Spleen (tissue), 11 donors: ENCODE data around the gene CDH13. TPM values are rescaled to one million over a fixed set of nuclear protein-coding genes. Genes with fewer than 3 reads are reported as not detected.

ENCODE experiments used
- DNase-seq: peaks from one replicate; pipeline ENCODE4 v3.0.0-alpha.2; 2020
- H3K27ac ChIP-seq, 8 donors: fragments of 200-600 bp; sonication (generic) in 7 of 8; 1 replicate in 4 of 8; 2 replicates in 4 of 8; pipeline versions ENCODE4 v1.5.0 to v1.8.0; 2016 to 2021; ENCODE audit warnings: inconsistent platforms in 4 of 8, mild to moderate bottlenecking in 4 of 8, moderate library complexity in 1 of 8
- H3K27me3 ChIP-seq, 7 donors: fragments of 200-600 bp; sonication (generic) in 6 of 7; replicated peaks in 1 of 7; 1 replicate in 4 of 7; 2 replicates in 3 of 7; pipeline versions ENCODE4 v1.5.0 to v1.8.0; 2016 to 2021; ENCODE audit warnings: inconsistent platforms in 3 of 7, mild to moderate bottlenecking in 1 of 7
- H3K36me3 ChIP-seq, 6 donors: fragments of 200-600 bp; sonication (generic) in 5 of 6; 1 replicate in 4 of 6; 2 replicates in 2 of 6; pipeline versions ENCODE4 v1.5.0 to v1.8.0; 2016 to 2021; ENCODE audit warnings: inconsistent platforms in 2 of 6
- H3K4me1 ChIP-seq, 6 donors: fragments of 200-600 bp; sonication (generic) in 5 of 6; 1 replicate in 3 of 6; 2 replicates in 3 of 6; pipeline versions ENCODE4 v1.5.0 to v1.8.0; 2016 to 2021; ENCODE audit warnings: inconsistent platforms in 3 of 6
- H3K4me3 ChIP-seq, 8 donors: fragments of 200-600 bp; sonication (generic) in 7 of 8; 1 replicate in 4 of 8; 2 replicates in 4 of 8; pipeline versions ENCODE4 v1.5.0 to v1.8.0; 2016 to 2021; ENCODE audit warnings: inconsistent platforms in 4 of 8, mild to moderate bottlenecking in 4 of 8, moderate library complexity in 2 of 8
- H3K9me3 ChIP-seq, 8 donors: fragments of 200-600 bp; sonication (generic) in 7 of 8; 1 replicate in 4 of 8; 2 replicates in 4 of 8; pipeline versions ENCODE4 v1.5.0 to v1.8.0; 2016 to 2021; ENCODE audit warnings: inconsistent platforms in 4 of 8
- CTCF ChIP-seq, 11 experiments: fragments of 200-600 bp in 7 of 11; fragments of 450-650 bp in 4 of 11; sonication (generic) in 4 of 11; IDR thresholded peaks in 8 of 11; conservative IDR thresholded peaks in 3 of 11; 1 replicate in 7 of 11; 2 replicates in 4 of 11; pipeline versions ENCODE4 v1.4.0 to v1.8.0; 2016 to 2021; ENCODE audit warnings: antibody characterized with exemption in 11 of 11, inconsistent platforms in 4 of 11, mild to moderate bottlenecking in 1 of 11
- POLR2A ChIP-seq, 3 donors: fragments of 450-650 bp; IDR thresholded peaks; one replicate each; pipeline ENCODE4 v1.5.1; 2017; ENCODE audit warnings: antibody characterized with exemption in 3 of 3, mild to moderate bottlenecking in 1 of 3
- POLR2AphosphoS5 ChIP-seq, 3 donors: sonication (generic); formaldehyde crosslinking; IDR thresholded peaks; one replicate each; pipeline ENCODE4 v1.5.1; 2017; ENCODE audit warnings: antibody characterized with exemption in 3 of 3
- WGBS, 5 donors: extraction: QIAGEN DNeasy Blood & Tissue Kit in 3 of 5; methylation state at CpG; one replicate each; pipeline versions ENCODE4 v1.1.5 to v1.1.7; 2013 to 2018; 5-methylcytosine and 5-hydroxymethylcytosine counted together
- intact Hi-C: fragments of 100-400 bp; cut with DNase I; formaldehyde crosslinking; loops from one replicate; pipeline ENCODE4 v1.15.0; 2023; ENCODE audit warnings: low total_unique reads
- polyA plus RNA-seq, 3 donors: library from polyadenylated mRNA; stranded (reverse); fragments of 200-250 nt; gene quantifications; one replicate each; pipeline ENCODE4 v1.2.1, GENCODE V29; 2013
- total RNA-seq, 7 donors: library from RNA; depleted of rRNA in 3 of 7; stranded (reverse); fragments of >200 nt in 3 of 7; fragmentation: NEBNext Ultra II Directional in 4 of 7; extraction: Animal tissue kit (Norgen Biotek cat#: 25700) in 4 of 7; gene quantifications; one replicate each; pipeline versions ENCODE4 v1.1.0 to v1.2.1, GENCODE V29; 2016 to 2021
- donor health status: healthy with polysubstance abuse.
- donor health status: DM: no; HTN: no; CAD: no; lungs with moderate emphysema.
- donor health status: DM: no; HTN: no; CAD: no.
- donor health status: Bipolar disorder and iron deficiency.
- donor health status: healthy.
- donor health status: DM: no; HTN: no; CAD: no.
- donor health status: DM: yes; HTN: yes; CAD: no.

Gene CDH13
- total and polyA plus RNA-seq, 10 donors, result 0.13 to 4.6 (median 1.1) TPM

- no peaks in the 10 kb centered on the region for H3K36me3 ChIP-seq
- H3K4me3 ChIP-seq, result no peak overlapping the region
- no peaks in the 10 kb centered on the region for H3K9me3 ChIP-seq
- H3K27me3 ChIP-seq, result no peaks in the 10 kb centered on the region
- no peak overlapping the region for H3K27ac ChIP-seq
- peaks cover 0 to 8% (median 5%) of the 10 kb centered on the region in 6 donors for H3K4me1 ChIP-seq
- intact Hi-C loops, result no loop called here
- TF ChIP-seq CTCF (IDR thresholded peaks at IDR 0.05 in 8 of 11, conservative IDR thresholded peaks at IDR 0.05 in 3 of 11), result no peak
- no peak for TF ChIP-seq POLR2A (IDR thresholded peaks at IDR 0.05)
- TF ChIP-seq POLR2AphosphoS5 (IDR thresholded peaks at IDR 0.05), result no peak
- WGBS, 5 donors, result 90 to 94% (median 92%) methylated on average over 26 to 33 of the region's 33 CpGs
- no peak for DNase-seq
These were observed 1203.5 kb downstream of the CDH13 start for GRCh38 chr16:83830091-83830768.

- intact Hi-C loops, result no loop called here
- DNase-seq, result peak; percentile 23
- Histone ChIP-seq H3K36me3 (no peaks in the 10 kb centered on the region), H3K4me3 (no peak overlapping the region), H3K4me1 (peaks cover 0 to 10% (median 5%) of the 10 kb centered on the region in 6 donors), H3K27me3 (no peaks in the 10 kb centered on the region), H3K9me3 (no peaks in the 10 kb centered on the region), H3K27ac (no peak overlapping the region)
- TF ChIP-seq CTCF (IDR thresholded peaks at IDR 0.05 in 8 of 11, conservative IDR thresholded peaks at IDR 0.05 in 3 of 11) (no peak), POLR2AphosphoS5 (IDR thresholded peaks at IDR 0.05) (no peak), POLR2A (IDR thresholded peaks at IDR 0.05) (no peak)
- 79 to 87% (median 84%) methylated on average over 13 of the region's 13 CpGs for WGBS, 5 donors
These were observed 1204.1 kb downstream of the CDH13 start for GRCh38 chr16:83830769-83831455.

- intact Hi-C loops, result no loop called here
These were observed 1204.8 kb downstream of the CDH13 start for GRCh38 chr16:83831456-83831987.

More at GRCh38 chr16:83831456-83831987, 1204.8 kb downstream of the CDH13 start:
- Histone ChIP-seq H3K4me3 (no peak overlapping the region), H3K9me3 (no peaks in the 10 kb centered on the region), H3K36me3 (no peaks in the 10 kb centered on the region), H3K27me3 (no peaks in the 10 kb centered on the region), H3K4me1 (peaks cover 0 to 10% (median 6%) of the 10 kb centered on the region in 6 donors), H3K27ac (no peak overlapping the region)
- 65 to 82% (median 69%) methylated on average over 5 of the region's 5 CpGs for WGBS, 5 donors
- no peak for DNase-seq
- TF ChIP-seq POLR2AphosphoS5 (IDR thresholded peaks at IDR 0.05), result no peak
- no peak for TF ChIP-seq POLR2A (IDR thresholded peaks at IDR 0.05)
- TF ChIP-seq CTCF (IDR thresholded peaks at IDR 0.05 in 8 of 11, conservative IDR thresholded peaks at IDR 0.05 in 3 of 11), result no peak
